Karpas-422 (cell line): ENCODE measurements around the gene SKP1. TPM values are rescaled to one million over a fixed set of nuclear protein-coding genes. Genes with fewer than 3 reads are reported as not detected.
A peak's percentile ranks its signal among the peaks of the same experiment; 100 is the strongest.

Experiments
- DNase-seq: peaks from one replicate; pipeline ENCODE4 v3.0.0-alpha.2; 2015
- H2AFZ ChIP-seq: fragments of 200-600 bp; sonication (generic); 2 replicates; pipeline ENCODE4 v1.6.1; 2014; ENCODE audit warnings: antibody characterized with exemption, low read length, mixed read lengths
- H3K27ac ChIP-seq: fragments of 200-600 bp; sonication (generic); 2 replicates; pipeline ENCODE4 v1.5.1; 2014; ENCODE audit warnings: mild to moderate bottlenecking, low read length, moderate library complexity
- H3K27me3 ChIP-seq: fragments of 200-600 bp; sonication (generic); 2 replicates; pipeline ENCODE4 v1.6.1; 2014; ENCODE audit warnings: low read length, mixed read lengths
- H3K36me3 ChIP-seq: fragments of 200-600 bp; sonication (generic); 2 replicates; pipeline ENCODE4 v1.6.1; 2014; ENCODE audit warnings: low read length, mixed read lengths; ENCODE audit not compliant: insufficient read depth
- H3K4me1 ChIP-seq: fragments of 200-600 bp; sonication (generic); 2 replicates; pipeline ENCODE4 v1.6.1; 2014; ENCODE audit warnings: mild to moderate bottlenecking, low read length, mixed read lengths
- H3K4me2 ChIP-seq: fragments of 200-600 bp; sonication (generic); 2 replicates; pipeline ENCODE4 v1.6.1; 2014; ENCODE audit warnings: low read length, low read depth, mild to moderate bottlenecking; ENCODE audit not compliant: poor library complexity, severe bottlenecking
- H3K4me3 ChIP-seq: fragments of 200-600 bp; sonication (generic); 2 replicates; pipeline ENCODE4 v1.5.1; 2014; ENCODE audit warnings: mild to moderate bottlenecking, antibody characterized with exemption, low read length, mixed read lengths
- H3K79me2 ChIP-seq: fragments of 200-600 bp; sonication (generic); 2 replicates; pipeline ENCODE4 v1.6.1; 2014; ENCODE audit warnings: mild to moderate bottlenecking, low read length, mixed read lengths
- H3K9ac ChIP-seq: fragments of 200-600 bp; sonication (generic); 2 replicates; pipeline ENCODE4 v1.6.0; 2014; ENCODE audit warnings: low read length
- H3K9me2 ChIP-seq: fragments of 200-600 bp; sonication (generic), shearing (Covaris generic); replicated peaks from 2 replicates; pipeline ENCODE4 v1.6.0; 2014; ENCODE audit warnings: mild to moderate bottlenecking, low read length, moderate library complexity; ENCODE audit not compliant: insufficient read depth
- H3K9me3 ChIP-seq: fragments of 300-700, 200-600 bp; sonication (generic); 2 replicates; pipeline ENCODE4 v1.6.1; 2014; ENCODE audit warnings: low read length, mixed read lengths
- H4K20me1 ChIP-seq: fragments of 200-600 bp; sonication (generic); 2 replicates; pipeline ENCODE4 v1.6.1; 2014; ENCODE audit warnings: mild to moderate bottlenecking, antibody characterized with exemption, low read length, low read depth; ENCODE audit not compliant: insufficient read depth
- total RNA-seq: library from RNA; depleted of rRNA; stranded (reverse); fragments of >200 nt; shearing (Covaris generic); gene quantifications from 2 replicates; pipeline ENCODE4 v1.2.3, GENCODE V29; 2014; ENCODE audit warnings: low replicate concordance

Gene SKP1
- total RNA-seq, 1 experiment from 2014 or later = 210 TPM

GRCh38 chr5:134188092-134188491, 11.3 kb upstream of the SKP1 start:
- Histone ChIP-seq H2AFZ (no peak overlapping the region), H3K27ac (no peak overlapping the region), H3K9me3 (no peaks in the 10 kb centered on the region), H3K36me3 (no peaks in the 10 kb centered on the region), H3K4me2 (no peak overlapping the region), H3K27me3 (no peaks in the 10 kb centered on the region), H3K9me2 (no peaks in the 10 kb centered on the region), H3K4me1 (no peaks in the 10 kb centered on the region), H3K9ac (no peak overlapping the region), H3K79me2 (no peaks in the 10 kb centered on the region), H4K20me1 (peaks cover 3% of the 10 kb centered on the region), H3K4me3 (no peak overlapping the region)
- DNase-seq = peak; percentile 49

- Histone ChIP-seq H2AFZ (no peak overlapping the region), H3K36me3 (no peaks in the 10 kb centered on the region), H3K9ac (no peak overlapping the region), H3K4me2 (no peak overlapping the region), H3K4me1 (peaks cover 11% of the 10 kb centered on the region), H3K27ac (no peak overlapping the region), H3K9me3 (no peaks in the 10 kb centered on the region), H4K20me1 (no peaks in the 10 kb centered on the region; the same call in none of the 2 replicates), H3K4me3 (no peak overlapping the region), H3K27me3 (no peaks in the 10 kb centered on the region), H3K9me2 (no peaks in the 10 kb centered on the region), H3K79me2 (no peaks in the 10 kb centered on the region)
- peak; percentile 91 for DNase-seq
Observed at GRCh38 chr5:134184155-134185135, 7.7 kb upstream of the SKP1 start.

DNA sequence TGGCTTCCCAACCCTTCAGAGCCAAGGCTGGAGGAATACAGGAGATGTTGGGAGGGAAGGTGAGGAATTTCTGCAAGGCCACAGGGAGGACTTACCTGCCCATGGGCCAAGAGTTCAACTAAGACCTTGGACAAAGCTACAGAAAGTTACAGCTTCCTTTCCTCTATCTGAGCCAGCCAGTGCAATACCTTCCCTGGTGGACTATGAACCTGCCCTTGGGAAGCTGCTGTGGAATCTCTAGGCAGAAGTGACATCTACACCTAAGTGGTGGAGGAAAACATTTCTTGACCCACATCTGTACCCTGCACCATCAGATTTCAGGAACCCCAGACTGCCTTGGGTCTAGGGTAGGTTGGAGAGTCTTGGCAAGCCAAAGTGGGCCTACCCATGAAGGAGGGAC, 6.7 kb upstream of the SKP1 start:
- H2AFZ ChIP-seq = no peak overlapping the region
- no peaks in the 10 kb centered on the region; the same call in none of the 2 replicates for H4K20me1 ChIP-seq
- peaks cover 11% of the 10 kb centered on the region for H3K4me1 ChIP-seq
- no peaks in the 10 kb centered on the region for H3K79me2 ChIP-seq
- DNase-seq = no peak
- no peak overlapping the region for H3K4me3 ChIP-seq
- no peaks in the 10 kb centered on the region for H3K27me3 ChIP-seq
- H3K4me2 ChIP-seq = no peak overlapping the region
- H3K27ac ChIP-seq = no peak overlapping the region
- no peaks in the 10 kb centered on the region for H3K9me2 ChIP-seq
- no peaks in the 10 kb centered on the region for H3K9me3 ChIP-seq
- no peaks in the 10 kb centered on the region for H3K36me3 ChIP-seq
- H3K9ac ChIP-seq = no peak overlapping the region

DNA sequence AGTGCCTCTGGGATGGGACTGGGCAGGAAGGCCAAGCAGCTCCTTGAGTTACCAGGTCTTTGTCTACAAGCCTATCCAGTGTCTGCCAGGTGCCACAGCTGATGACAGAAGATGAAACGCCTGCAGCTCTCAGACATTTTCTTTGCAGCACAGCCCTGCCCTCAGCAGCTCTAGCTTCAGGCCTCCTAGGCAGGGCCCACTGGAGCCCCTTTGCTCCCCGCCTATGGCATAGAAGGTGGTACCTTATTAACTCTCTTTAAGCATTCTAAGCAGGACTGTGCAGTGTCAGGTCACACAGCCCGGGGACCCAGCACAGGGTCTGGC, 1.3 kb upstream of the SKP1 start:
- no peaks in the 10 kb centered on the region for H3K9me2 ChIP-seq
- H2AFZ ChIP-seq = no peak overlapping the region
- H3K4me3 ChIP-seq = peak overlapping the region; percentile 72
- peak overlapping the region; percentile 97 for H3K4me2 ChIP-seq
- peaks cover 21% of the 10 kb centered on the region for H4K20me1 ChIP-seq
- no peak overlapping the region for H3K27ac ChIP-seq
- peaks cover 9% of the 10 kb centered on the region; the same call in 1 of the 2 replicates for H3K36me3 ChIP-seq
- H3K9me3 ChIP-seq = no peaks in the 10 kb centered on the region
- no peaks in the 10 kb centered on the region for H3K27me3 ChIP-seq
- H3K9ac ChIP-seq = peak overlapping the region; percentile 97
- peaks cover 41% of the 10 kb centered on the region for H3K79me2 ChIP-seq
- DNase-seq = no peak
- H3K4me1 ChIP-seq = peaks cover 35% of the 10 kb centered on the region

DNA sequence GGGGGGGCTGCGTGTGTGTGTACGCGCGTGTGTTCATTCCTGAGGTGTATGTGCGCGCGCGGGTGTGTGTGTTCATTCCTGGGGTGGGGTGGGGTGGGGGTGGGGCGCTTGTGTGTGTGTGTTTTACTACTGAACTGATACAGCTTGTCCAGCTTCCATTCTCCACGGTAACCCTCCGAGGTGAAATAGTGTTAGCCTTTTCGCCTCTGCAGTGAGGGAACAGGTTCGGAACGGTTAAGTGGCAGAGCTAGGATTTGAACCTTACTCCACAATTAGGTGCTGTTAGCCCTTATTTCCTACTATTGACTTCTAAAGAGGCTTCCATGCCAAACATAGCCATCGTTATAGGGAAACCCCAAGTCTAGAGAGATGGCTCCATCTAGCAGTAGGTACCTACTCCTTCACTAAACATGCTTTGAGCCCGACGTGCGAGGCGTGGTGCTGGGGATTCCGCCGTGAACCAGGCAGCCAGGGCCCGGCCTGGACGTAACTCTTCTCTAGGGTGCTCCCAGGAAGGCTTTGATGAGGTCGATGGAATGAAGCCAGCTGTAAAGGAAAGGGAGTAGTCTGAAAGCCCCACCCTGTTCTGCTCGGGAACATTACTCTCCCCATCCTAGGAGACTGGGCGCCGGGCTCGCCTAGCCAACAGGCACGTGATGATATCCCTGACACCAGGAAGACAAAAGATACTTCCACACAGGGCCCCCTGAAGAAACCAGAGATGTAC, 782 bp upstream of the SKP1 start:
- DNase-seq = no peak
- Histone ChIP-seq H4K20me1 (peaks cover 21% of the 10 kb centered on the region), H3K36me3 (peaks cover 10% of the 10 kb centered on the region; the same call in 1 of the 2 replicates), H3K4me2 (peak overlapping the region; percentile 97), H3K9me2 (no peaks in the 10 kb centered on the region), H3K79me2 (peaks cover 45% of the 10 kb centered on the region), H3K9ac (peak overlapping the region; percentile 97), H3K9me3 (no peaks in the 10 kb centered on the region), H3K27ac (peak overlapping the region; percentile 81), H3K4me3 (peak overlapping the region; percentile 72), H2AFZ (no peak overlapping the region), H3K4me1 (peaks cover 35% of the 10 kb centered on the region), H3K27me3 (no peaks in the 10 kb centered on the region)

DNA sequence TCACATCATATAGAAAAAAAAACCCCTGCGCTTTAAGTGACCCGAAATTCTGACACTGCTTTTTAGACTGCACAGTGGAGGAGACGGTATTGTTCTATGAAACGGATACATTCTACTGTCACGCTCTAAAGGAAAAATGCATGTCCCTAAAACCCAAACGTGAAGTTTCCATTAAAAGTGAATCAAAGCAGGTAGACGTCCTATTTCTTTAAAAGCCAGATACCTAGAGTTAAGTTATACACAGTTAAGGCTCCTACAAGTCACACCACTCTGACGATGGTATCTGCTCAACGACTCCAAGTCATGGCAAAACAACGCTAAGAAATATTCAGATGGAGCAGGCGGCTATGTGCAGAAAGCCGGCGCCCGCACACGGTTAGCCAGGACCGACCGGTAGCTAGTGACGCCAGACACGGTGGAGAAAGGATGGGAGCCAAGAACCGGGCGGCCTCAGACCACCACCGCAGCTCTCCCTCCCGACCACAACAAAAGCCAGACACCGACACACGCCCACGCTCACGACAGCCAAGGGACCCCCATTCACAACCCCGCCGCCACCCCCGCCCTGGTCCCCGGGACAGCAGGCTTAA, 734 bp downstream of the SKP1 start:
- peak; percentile 70 for DNase-seq
- peaks cover 60% of the 10 kb centered on the region for H3K79me2 ChIP-seq
- H3K4me3 ChIP-seq = peak overlapping the region; percentile 72
- H3K36me3 ChIP-seq = peaks cover 25% of the 10 kb centered on the region; the same call in 1 of the 2 replicates
- peaks cover 21% of the 10 kb centered on the region for H4K20me1 ChIP-seq
- H3K27ac ChIP-seq = peak overlapping the region; percentile 81
- H3K4me1 ChIP-seq = peaks cover 28% of the 10 kb centered on the region
- H3K9me2 ChIP-seq = no peaks in the 10 kb centered on the region
- no peak overlapping the region for H2AFZ ChIP-seq
- H3K27me3 ChIP-seq = no peaks in the 10 kb centered on the region
- no peaks in the 10 kb centered on the region for H3K9me3 ChIP-seq
- H3K4me2 ChIP-seq = peak overlapping the region; percentile 97
- peak overlapping the region; percentile 97 for H3K9ac ChIP-seq

DNA sequence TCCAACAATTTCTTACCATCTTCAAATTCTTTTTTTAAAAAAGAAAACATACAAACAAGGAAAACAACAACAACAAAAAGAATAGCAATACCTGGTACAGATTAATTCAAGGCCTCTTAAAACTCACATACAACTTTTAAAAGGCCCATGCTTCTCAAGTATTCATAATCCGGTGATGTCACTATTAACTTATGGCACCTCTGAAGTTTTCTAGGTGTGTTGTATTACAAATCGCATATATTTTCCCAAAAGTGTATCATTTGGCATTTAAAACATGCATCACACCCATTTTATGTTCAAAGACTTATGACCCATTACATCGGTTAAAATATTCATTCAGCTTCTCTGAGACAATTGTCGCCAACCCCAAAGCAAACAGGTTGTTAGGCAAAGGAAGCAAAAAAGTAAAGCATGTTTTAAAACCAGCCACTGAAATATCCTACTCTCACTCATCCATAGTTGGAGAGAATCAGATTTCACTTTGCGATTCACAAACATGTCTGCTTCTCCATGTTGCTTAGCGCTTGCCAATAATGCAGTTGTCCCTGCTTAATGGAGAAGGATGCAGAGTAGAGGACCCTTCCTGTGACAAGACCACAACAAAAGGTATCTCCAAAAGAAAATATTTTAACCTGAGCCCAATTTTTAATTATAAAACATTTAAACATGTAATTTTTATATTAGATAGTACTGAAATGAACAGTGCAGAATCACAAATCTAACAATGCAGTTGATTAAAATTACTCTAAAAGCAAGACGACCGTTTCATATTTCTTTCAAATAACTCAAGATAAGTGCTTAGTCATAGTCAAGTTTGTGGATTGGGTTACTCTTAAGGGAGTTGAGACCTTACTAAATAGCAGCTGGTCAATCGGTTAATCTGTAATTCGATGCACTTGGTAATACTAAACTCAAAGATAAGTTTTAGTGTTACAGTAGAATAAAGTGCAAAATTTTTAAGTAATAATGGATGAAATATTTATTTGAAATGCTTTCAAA, 1.6 kb downstream of the SKP1 start:
- peak overlapping the region; percentile 81 for H3K27ac ChIP-seq
- H4K20me1 ChIP-seq = peaks cover 26% of the 10 kb centered on the region
- peak overlapping the region; percentile 97 for H3K9ac ChIP-seq
- peaks cover 34% of the 10 kb centered on the region; the same call in 1 of the 2 replicates for H3K36me3 ChIP-seq
- peaks cover 24% of the 10 kb centered on the region for H3K4me1 ChIP-seq
- H3K27me3 ChIP-seq = no peaks in the 10 kb centered on the region
- H2AFZ ChIP-seq = no peak overlapping the region
- no peaks in the 10 kb centered on the region for H3K9me2 ChIP-seq
- H3K79me2 ChIP-seq = peaks cover 69% of the 10 kb centered on the region
- peak overlapping the region; percentile 97 for H3K4me2 ChIP-seq
- no peaks in the 10 kb centered on the region for H3K9me3 ChIP-seq
- DNase-seq = peak; percentile 67
- H3K4me3 ChIP-seq = peak overlapping the region; percentile 72
